DMS 273 treated with DMSO at 0.1 percent for 48 hours (cell line): ENCODE data around the gene RELN.

Source experiments
- DNase-seq: peaks from one replicate; lab custom pipeline; 2025; lab: John Stamatoyannopoulos, UW

Gene RELN

DNA sequence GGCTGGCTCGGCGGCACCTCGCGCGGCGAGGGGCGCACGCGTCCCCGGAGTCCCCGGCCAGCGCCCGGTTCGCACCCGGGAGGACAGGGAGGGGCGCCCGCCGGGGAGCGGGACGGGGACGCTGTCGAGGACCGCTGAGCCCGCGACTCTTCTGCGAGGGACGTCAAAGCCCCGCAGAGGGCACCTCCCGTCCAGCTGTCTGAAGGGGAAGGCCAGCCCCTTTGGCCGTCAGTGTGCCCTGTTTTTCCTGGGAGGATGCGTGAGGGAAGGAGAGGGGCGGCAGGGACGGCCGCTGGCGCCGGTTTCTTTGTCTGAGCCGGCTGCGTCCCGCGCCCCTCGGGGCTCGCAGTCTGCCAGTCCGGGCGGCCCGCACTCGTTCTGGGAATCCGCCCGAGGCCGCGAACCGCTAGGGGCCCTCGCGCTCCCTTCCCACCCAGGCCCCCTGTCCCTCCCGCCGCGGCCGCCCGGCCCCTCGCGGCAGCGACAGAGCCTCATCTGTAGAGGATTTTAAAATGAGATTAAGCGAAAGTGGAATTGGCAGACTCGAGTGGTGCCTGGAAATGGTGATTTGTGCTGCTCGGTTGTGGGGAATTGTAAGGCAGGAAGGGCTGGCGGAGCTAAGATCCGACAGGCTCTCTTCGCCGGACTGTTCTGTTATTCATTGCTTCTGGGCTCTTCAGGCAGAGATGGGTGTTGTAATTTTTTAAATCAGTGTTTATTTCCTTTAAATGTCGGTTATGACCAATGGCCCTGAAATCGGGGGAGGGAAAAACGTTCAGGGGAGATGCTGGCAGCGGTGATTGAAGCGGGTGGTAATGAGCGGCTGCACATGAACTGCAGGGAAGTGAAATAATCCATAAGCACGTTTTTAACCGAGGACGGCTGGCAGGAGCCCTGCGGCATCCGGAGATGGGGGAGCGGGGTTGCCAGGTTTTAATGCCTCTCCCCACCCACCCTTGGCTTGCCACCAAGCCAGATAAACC lies 618 bp upstream of the RELN start:
- DNase-seq: peak; percentile 36

DNA sequence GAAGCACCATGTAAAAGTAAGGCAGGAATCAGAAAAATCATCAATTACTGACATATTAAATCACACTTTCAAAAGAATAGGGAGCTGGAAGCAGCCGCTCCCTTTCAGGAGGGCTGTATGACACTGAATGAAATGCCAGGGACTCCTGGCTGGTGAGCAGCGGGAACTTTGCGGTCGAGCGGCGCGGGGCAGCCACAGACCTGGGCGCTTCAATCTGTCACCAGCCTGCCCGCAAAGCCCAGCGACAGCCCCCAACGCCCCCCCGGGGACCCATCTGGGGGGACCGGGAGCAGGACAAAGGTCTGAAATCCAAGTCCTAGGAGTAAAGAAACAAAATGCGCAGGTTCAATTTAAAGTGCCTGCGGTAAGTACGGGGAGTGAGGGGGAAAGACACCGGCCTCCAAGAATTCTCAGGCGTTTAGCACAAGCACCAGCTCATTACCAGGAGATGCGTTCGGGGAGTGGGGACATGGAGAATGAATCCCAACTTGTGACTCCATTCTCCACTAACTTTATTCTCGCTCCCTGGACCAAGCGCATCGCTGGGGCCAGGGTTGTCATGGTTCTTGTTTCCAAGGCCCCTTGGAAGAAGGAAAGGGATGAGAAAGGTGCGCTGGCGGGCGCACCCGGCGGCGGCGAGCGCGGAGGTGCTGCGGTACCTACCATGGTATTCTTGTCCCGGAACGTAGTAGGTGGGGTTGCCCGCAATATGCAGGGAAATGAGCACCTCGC lies 824 bp downstream of the RELN start:
- DNase-seq: no peak

DNA sequence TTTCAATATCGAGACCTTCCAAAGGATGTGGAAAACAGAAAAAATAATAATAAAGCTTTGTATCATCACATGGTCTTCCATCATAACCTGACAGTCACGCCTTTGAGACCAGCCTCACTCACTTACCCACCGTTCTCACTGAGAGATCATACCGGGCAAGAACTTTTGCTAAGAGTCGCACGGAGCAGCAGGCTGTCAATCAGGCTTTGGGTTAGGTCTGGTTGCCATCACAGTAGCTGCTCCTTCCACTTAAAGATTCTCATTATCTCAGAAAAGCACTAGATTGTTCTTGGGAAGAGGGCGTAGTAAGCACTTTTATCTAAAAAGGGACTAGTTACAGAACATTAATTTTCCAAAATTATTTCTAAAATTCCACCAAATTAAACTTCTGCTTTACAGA lies 2.0 kb downstream of the RELN start:
- no peak for DNase-seq

DNA sequence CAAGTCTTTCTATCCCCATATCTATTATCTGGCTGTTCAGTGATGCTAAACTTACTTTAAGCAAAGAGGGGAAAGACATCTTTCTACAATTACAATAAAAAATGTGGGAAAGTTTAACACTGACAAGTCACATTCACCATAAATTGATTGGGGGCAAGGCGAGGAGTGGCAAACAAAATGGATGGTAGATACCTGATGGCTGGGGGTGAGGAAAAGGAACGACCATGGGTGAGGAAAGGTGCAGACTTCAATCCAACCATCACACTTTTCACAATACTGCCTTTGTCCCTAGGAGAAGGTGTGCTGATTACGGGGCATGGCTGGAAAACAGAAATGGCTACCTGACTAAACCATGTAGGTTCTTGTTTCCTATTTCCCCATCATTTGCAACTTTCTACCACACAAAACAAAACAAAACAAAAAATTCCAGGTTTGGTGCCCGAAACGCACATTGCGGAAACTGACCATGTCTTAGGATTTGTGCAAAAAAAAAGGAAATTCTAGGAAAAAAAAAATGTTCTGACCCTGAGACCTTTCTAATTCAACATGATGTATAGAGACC lies 3.8 kb downstream of the RELN start:
- no peak for DNase-seq

DNA sequence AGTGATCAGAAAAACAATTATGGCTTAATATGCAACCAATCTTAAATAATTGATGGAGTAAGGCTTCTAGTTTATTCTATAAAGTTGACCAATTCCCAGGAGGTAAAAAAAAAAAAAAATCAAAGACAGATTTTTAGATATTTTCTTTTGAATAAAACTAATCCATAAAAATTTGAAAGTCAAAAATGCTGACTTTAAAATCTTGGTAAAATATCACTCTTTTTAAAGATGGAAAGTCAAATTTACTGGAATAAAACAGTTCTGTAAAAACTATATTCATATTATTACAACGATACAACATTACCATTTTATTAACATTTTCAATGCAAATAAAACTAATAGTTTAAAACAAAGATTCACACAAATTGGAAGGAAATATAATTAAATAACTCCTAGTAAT lies 5.4 kb downstream of the RELN start:
- no peak for DNase-seq

DNA sequence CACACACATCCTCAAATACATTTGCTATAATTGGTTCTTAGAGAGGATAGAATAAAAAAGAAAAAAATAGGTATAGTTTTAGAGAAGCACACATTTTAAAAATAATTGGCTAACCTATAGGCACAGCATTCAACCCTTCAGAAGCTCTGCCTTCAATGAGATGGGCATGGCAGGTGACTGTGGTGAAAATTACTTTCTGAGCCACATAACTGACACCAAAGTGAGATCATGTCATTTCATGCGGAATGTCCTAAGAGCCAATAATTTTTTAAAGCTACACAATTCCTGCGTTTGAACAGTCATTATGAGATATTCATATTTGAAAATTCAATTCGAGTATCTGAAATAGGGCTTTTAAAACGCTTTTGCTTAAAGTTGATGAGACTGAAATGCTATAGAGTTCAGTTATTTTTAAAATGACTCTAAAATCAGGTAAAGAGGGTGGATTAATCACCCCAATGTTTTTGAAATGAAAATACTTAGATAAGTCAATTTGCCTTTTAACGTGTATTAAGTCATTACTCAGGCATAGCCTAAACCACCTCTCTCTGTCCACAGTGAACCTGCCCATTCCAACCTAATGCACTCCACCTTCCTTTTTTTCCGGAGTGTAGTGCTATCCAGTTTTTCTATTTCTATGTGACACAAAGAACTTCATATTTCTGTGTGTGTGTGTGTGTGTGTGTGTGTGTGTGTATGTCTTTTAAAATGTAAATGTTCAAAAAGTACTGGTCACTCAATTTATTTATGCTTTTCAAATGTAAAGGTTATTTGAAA lies 6.1 kb downstream of the RELN start:
- no peak for DNase-seq

DNA sequence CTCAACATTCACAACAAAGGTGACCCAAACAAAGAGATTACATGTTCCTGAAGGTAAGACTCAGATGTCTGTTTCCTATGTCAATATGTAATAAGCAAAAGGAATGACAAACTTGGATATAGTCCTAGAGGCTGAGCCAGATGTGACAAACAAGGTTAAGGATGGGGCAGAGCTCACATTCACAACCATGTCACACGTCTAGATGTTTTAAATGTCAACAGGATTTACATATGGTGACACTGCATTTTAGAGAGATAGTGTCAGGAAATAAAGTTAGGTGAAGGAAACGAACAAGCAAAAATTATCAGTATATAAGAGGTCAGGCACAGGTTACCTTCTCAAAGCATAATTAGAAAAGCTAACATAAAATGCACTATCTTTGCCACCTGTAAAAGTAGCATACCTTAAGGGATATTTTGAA lies 8.4 kb downstream of the RELN start:
- no peak for DNase-seq

DNA sequence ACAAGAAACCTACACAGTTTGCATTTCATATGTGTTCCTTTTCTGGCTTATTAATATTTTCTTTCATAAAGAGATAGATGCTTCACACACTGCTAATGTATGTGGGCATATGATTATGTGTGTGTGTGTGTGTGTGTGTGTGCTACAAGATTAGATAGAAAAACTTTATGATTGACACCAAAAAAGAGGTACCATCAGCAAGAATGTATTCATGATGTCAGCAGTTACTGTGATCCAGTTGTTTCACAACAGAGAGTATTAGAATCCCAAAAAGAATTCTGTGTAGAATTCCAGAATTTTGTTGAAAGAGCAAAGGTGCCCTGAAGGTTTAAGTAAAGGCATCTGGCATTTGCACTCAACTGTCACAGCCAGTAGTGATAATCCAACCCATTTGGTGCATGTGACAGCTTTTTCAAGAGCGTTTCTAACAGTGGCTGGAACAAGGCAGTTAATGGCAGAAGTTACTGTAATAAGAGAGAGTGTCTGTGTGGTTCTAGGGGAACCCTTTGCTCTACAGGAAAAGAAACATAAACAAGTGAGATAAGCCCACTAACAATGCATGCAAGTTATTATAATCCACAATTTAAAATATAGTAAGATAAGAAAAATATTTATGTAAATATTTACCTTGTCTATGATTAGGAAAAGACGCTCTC lies 16.6 kb downstream of the RELN start:
- no peak for DNase-seq

DNA sequence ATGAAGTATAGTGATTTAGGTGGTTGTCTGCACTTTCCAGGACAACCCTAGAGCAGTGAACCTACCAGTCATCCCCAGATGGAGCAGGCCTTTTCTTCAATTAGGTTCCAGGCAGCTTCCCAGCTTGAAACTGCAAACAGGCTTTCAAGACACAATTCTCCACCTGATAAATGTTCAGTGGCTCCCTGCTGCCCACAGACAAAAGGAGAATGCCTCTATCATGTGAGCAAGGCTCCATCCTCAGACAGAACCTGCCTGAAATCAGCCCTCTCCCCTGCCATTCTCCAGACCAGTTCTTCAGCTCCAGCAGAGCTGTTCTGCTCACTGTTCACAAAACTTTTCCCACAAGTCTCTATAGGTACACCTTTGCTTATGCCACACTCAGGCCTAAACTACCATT lies 22.1 kb downstream of the RELN start:
- no peak for DNase-seq

DNA sequence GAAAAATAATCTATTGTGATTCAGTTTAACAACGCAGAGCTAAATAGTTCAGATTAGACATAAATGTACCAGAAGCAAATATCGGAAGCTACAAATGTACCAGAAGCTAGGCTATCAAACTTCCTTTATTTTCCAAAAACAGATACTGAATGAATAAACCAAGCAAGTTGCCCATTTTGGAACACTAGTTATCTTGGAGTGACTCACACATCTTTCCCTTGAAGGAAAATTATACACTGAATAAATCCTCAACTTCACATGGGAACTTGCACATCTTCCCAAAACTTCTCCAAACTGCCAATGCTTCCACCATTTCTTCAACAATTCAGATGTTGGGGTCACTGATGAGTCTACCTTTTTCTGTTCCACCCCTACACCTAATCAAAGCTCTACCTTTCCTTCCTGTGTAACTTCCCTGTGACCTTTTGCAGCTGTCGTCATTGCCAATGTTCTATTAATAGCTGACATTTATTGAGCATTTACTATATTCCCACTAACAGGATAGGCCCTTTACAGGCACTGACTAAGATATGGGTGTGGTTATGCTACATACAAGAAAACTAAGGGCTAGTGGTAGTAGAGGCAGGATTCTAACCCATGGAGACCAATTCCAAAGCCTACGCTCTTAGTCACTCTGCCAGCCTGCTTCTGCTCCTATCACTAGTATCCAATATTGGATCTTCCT lies 22.7 kb downstream of the RELN start:
- DNase-seq: no peak

DNA sequence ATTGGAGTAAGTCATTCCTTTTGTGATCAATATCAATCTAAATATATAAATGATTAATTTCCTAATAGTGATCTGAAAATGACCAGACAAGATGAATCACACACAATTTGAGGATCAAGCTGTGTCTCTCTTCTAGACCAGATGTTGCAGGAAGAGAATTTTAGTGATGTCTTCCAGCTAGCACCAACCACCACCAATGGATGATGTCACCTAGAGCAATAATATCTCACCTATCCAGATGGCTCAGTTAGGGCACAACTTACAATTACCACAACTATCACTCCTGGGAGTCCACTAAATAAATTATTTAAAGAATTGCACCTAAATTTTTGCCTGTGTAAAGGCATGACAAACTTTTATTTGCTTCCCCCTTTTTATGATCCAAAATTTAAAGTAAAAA lies 25.2 kb downstream of the RELN start:
- no peak for DNase-seq

DNA sequence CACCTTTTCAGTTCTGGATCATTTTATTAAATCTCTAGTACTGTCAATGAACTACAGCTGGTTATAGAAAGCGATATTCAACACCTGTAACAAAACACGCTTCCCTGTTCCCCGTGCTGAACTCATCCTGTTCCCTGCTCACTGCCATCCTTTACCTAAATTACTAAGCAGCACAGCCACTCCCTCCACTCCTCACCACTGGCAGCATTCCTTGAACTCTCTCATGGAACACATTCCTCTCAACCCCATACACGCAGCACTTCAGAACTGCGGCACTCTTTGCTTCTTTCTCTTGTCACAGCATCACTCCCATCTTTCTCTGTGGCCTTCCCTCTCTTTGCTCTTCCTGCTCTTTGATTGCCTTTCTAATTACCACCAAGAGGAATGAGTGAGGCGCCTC lies 27.4 kb downstream of the RELN start:
- DNase-seq: no peak

DNA sequence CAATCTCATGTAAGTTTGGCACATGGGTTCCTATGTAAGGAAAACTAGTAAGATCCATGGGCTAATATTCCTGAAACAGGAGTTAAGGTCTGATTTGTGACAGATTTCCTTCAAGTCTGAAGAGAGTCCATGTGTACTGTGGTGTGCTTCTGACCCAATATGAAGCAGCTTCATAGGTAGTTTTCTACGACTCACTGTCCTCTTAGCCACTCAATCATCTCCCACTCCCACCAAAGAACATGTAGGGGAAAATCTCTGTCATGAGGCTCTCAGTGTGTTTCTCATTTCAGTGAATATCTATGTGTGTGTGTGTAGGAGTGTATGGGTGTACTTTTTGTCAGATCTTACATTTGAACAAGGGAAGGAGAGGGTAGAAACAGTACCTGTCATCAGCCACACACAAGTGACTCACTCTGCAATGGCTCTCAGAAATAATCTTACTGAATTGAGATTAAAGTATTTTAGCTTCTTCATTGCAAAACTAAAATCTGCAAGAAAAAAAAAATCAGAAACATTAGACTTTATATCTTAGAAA lies 31.1 kb downstream of the RELN start:
- no peak for DNase-seq

DNA sequence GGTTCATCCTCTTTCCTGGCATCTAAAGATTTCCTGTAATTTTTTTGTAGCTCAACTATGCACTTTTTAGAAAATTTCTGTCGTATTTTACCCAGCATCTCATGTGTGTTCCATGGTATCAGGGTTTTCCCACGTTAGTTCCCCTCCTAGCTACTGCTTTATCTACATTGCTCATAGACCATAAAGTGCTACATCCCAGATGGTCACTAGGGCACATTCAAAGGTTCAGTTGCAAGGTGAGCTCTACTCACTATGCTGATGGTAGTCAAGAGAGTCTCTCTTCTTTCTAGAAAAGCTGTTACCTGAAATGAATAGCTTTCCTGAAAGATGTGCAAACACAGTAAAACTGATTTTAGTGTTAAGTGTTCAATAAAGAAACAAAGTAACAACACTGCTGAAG lies 33.5 kb downstream of the RELN start:
- no peak for DNase-seq

DNA sequence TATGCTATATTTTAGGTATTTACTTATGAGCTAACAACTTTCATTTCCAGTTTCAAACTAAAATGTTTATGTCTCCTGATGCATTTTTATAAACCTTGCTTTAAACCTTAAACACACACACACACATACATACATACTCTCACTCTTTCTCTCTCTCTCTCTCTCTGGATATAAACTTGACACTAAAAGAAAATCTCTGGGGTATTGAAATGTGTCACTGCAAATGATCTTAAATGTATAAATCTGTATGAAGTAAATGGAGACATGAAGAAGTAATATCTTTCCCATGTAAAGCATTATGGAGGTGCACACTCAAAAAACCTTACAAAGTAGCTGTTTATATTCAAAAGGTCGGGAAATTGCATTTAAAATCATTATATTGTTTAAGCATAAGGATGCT lies 37.0 kb downstream of the RELN start:
- DNase-seq: no peak

DNA sequence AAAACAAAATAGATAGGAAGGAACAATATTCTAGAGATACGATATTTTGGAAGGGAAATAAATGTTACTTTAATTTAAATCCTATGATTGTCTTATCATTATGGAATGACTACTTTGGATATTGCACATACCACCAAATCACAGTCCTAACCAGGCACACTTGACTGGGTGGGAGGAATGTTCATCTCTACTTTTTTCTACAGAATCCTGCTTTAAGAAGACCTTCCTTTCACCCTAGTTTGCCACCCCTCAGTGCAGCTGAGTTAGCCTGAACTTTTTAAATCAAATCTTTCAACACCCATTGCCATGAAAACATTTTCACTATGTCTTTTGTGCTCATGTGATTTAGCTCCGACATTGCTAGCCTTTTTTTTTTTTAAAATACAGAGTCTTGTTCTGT lies 38.1 kb downstream of the RELN start:
- no peak for DNase-seq

DNA sequence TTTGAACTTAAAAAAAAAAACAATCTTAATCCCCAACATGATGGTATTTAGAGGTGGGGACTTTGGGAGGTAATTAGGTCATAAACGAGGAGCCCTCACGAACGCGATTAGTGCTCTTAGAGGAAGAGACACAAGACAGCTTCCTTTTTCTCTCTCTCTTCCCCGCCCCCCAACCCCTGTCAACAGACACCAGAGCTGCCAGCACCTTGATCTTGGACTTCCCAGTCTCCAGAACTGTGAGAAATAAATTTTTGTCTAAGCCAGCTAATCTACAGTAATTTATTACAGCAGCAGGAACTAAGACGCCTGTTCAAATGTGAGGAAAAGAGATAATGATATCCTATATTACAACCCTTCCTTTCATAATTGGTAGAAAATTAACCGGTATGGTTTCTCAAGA lies 40.1 kb downstream of the RELN start:
- DNase-seq: no peak

DNA sequence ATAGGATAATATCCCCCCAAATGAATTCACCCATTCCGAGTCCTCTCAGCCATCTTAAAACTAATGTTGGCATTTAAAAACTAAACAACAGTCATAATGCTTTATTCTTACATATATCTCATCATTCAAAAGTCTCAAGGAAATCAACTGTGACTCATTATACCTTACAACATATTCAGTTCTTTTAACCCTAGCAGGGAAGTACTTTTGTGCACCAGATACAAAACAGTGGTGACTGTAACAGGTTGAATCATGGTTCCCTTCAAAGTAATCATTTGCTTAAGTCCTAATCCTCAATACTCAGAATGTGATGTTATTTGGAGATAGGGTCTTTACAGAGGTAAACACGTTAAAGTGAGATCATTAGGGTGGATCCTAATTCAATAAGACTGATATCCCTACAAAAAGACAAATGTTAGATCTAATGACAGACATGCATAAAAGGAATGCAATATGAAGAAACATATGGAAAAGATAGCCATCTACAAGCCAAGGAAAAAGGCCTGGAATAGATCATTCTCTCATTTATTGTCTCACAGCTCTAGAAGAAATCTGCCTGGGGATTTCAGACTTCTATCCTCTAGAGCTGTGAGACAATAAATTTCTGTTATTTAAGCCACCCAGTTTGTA lies 42.3 kb downstream of the RELN start:
- DNase-seq: no peak

DNA sequence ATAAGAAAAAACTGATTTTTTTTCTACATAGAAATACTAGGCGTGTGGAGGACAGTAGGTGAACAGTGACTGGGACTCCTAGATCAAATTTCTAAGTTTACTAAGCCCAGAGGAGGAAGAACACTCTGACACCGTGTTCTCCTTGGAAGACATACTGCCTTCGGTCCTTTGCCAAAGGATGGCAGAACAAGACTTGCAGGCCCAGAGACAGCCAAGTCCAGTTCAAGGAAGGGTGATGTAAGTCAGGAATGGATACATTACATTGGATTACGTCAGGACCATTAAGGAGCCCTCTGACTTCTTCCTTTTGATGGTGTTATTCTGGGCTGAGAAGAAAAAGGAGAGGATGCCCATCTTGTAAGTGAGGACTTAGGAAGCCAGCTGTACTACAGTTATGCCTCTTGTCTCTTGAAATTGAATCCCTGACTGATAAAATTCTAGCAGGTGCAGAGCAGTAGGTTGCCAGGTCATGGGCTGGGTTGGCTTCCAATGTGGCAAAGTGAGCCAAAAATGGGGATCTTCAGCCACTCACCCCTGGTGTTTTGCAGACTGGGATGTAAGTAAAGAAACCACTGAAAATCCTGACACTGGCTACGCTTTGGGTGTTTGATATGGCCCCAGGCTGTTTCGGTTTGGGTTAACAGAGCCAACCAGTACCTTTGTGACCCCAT lies 45.1 kb downstream of the RELN start:
- no peak for DNase-seq

DNA sequence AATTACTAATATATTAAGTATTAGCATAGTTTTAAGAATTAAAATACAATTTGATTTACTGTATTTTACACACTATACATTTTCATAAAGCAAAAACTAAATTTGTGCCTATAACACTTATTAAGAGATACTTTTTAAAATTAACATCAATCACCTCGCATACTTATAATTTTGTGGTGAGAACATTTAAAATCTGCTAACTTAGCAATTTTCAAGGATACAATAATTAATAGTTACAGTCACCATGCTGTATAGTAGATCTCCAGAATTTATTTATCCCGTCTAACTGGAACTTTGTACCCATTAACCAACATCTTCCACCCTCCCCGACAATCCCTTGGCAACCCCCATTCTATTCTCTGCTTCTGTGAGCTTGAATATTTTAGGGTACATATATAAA lies 47.5 kb downstream of the RELN start:
- no peak for DNase-seq
